HepG2 (cell line): Measurements from ENCODE around the gene TCTN2. TPM values are rescaled to one million over a fixed set of nuclear protein-coding genes. Genes with fewer than 3 reads are reported as not detected.

Experiments
- GATAD1 ChIP-seq: IDR thresholded peaks from 2 replicates; pipeline ENCODE4 v1.6.1; 2016; ENCODE audit warnings: missing genetic modification reagents, missing compliant biosample characterization
- HMG20B ChIP-seq: conservative IDR thresholded peaks from 2 replicates; pipeline ENCODE4 v1.6.1; 2016; ENCODE audit warnings: missing genetic modification reagents, missing compliant biosample characterization
- HOXA3 ChIP-seq: sonication (generic); formaldehyde crosslinking; IDR thresholded peaks from 2 replicates; pipeline ENCODE4 v1.5.0; 2020; ENCODE audit warnings: missing genetic modification reagents
- KLF12 ChIP-seq: sonication (generic); formaldehyde crosslinking; IDR thresholded peaks from 2 replicates; pipeline ENCODE4 v1.4.0; 2020; ENCODE audit warnings: missing genetic modification reagents, borderline replicate concordance
- NFYB ChIP-seq: sonication (generic); formaldehyde crosslinking; IDR thresholded peaks from 2 replicates; pipeline ENCODE4 v1.4.0; 2020; ENCODE audit warnings: missing genetic modification reagents
- RBM39 ChIP-seq: fragments of 200-400 bp; formaldehyde crosslinking; IDR thresholded peaks from one replicate; pipeline ENCODE4 v1.6.1; 2018; ENCODE audit warnings: antibody characterized with exemption, mild to moderate bottlenecking, low read depth, low read length; ENCODE audit not compliant: poor library complexity, severe bottlenecking
- SIN3B ChIP-seq: fragments of 150-350 bp; IDR thresholded peaks from 2 replicates; pipeline ENCODE4 v1.6.1; 2014; ENCODE audit warnings: low read length
- SPEN ChIP-seq: sonication (generic); formaldehyde crosslinking; IDR thresholded peaks from 2 replicates; pipeline ENCODE4 v1.5.1; 2020; ENCODE audit warnings: low read depth, mild to moderate bottlenecking, missing genetic modification reagents
- YY1 ChIP-seq: IDR thresholded peaks from 2 replicates; pipeline ENCODE4 v1.6.1; 2011; ENCODE audit warnings: low read length, low read depth, moderate library complexity, mild to moderate bottlenecking; ENCODE audit not compliant: insufficient read depth, insufficient replicate concordance
- polyA plus RNA-seq, 8 experiments: library from polyadenylated mRNA; depleted of rRNA in 3 of 8; stranded (reverse) in 7 of 8; unstranded in 1 of 8; fragments of >200 nt; fragmentation: Illumina TruSeq in 4 of 8; extraction: Trizol in 4 of 8; gene quantifications; 2 replicates each; pipeline versions ENCODE4 v1.2.1 to v1.2.3, GENCODE V29; 2011 to 2016; ENCODE audit warnings: low read depth in 4 of 8, missing spikeins in 1 of 8, mixed read lengths in 1 of 8; ENCODE audit not compliant: insufficient read depth in 1 of 8
- total RNA-seq, 5 experiments: library from RNA; depleted of rRNA; stranded (reverse); fragments of >200 nt; fragmentation: Illumina TruSeq; extraction: Trizol; gene quantifications; 2 replicates each; pipeline ENCODE4 v1.2.3, GENCODE V29; 2016; ENCODE audit warnings: low read depth in 1 of 5
- TF ChIP-seq, protein P1 (sequence below): IDR thresholded peaks from 2 replicates; pipeline ENCODE4 v1.6.1; 2016; ENCODE audit warnings: missing compliant biosample characterization, missing genetic modification reagents, borderline replicate concordance
- TF ChIP-seq, protein P2 (sequence below): IDR thresholded peaks from 2 replicates; pipeline ENCODE4 v1.6.1; 2016; ENCODE audit warnings: mild to moderate bottlenecking
- TF ChIP-seq, protein P3 (sequence below): sonication (generic); formaldehyde crosslinking; IDR thresholded peaks from 2 replicates; pipeline ENCODE4 v1.4.0; 2020; ENCODE audit warnings: missing genetic modification reagents, mild to moderate bottlenecking, borderline replicate concordance
- TF ChIP-seq, protein P4 (sequence below): sonication (generic); formaldehyde crosslinking; IDR thresholded peaks from 2 replicates; pipeline ENCODE4 v1.9.0; 2022; ENCODE audit warnings: missing genetic modification reagents, mild to moderate bottlenecking, borderline replicate concordance
- TF ChIP-seq, protein P5 (sequence below): sonication (generic); formaldehyde crosslinking; IDR thresholded peaks from 2 replicates; pipeline ENCODE4 v1.8.0; 2022; ENCODE audit warnings: missing genetic modification reagents, mild to moderate bottlenecking, inconsistent platforms, borderline replicate concordance
- TF ChIP-seq, protein P6 (sequence below): sonication (generic); formaldehyde crosslinking; IDR thresholded peaks from 2 replicates; pipeline ENCODE4 v1.8.1; 2022; ENCODE audit warnings: low read depth, mild to moderate bottlenecking, missing genetic modification reagents

The TCTN2 gene
- total and polyA plus RNA-seq, 2 of the 13 experiments (the other 11 are each of a cell fraction or from before 2014, with no cell fraction given), result 5.0 to 8.1 TPM

DNA sequence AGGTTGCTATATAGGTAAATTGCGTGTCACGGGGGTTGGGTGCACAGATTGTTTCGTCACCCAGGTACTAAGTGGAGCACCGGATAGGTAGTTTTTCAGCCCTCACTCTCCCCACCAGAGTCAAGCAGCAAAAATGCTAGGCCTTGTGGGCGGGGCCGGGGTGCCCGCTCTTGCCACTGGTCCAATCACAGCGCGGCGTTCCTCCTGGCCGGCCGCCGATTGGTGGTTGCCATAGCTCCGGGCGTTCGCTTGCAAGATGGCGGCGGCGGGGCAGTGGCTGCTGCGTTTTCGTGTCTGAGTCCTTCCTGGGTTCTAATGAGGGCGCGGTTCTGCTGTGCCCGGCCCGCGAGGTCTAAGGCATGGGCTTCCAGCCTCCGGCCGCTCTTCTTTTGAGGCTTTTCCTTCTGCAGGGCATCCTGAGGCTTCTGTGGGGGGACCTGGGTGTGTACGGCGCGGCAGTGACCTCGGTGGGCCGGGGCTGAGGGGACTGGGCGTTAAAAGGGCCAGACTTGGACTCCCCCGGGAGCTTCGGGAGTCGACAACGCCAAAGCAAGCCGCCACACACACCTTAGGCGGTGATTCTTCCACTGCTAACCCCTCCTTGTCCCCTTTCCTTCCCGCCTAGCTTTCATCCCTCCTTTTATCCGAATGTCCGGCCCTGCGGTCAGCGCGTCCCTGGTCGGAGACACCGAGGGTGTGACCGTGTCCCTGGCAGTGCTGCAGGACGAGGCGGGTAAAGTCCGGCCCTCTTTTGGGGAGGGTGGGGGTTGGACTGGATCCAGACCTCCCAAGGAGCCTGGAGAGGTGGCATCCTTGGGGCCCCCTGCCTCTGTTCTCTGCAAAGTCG lies at the start of gene TCTN2 (continued):
- TF ChIP-seq RBM39, result peak; percentile 23
- TF ChIP-seq, protein P1, sequence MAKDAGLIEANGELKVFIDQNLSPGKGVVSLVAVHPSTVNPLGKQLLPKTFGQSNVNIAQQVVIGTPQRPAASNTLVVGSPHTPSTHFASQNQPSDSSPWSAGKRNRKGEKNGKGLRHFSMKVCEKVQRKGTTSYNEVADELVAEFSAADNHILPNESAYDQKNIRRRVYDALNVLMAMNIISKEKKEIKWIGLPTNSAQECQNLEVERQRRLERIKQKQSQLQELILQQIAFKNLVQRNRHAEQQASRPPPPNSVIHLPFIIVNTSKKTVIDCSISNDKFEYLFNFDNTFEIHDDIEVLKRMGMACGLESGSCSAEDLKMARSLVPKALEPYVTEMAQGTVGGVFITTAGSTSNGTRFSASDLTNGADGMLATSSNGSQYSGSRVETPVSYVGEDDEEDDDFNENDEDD (CRISPR knock-in tag), result peak; percentile 82
- TF ChIP-seq, protein P2, sequence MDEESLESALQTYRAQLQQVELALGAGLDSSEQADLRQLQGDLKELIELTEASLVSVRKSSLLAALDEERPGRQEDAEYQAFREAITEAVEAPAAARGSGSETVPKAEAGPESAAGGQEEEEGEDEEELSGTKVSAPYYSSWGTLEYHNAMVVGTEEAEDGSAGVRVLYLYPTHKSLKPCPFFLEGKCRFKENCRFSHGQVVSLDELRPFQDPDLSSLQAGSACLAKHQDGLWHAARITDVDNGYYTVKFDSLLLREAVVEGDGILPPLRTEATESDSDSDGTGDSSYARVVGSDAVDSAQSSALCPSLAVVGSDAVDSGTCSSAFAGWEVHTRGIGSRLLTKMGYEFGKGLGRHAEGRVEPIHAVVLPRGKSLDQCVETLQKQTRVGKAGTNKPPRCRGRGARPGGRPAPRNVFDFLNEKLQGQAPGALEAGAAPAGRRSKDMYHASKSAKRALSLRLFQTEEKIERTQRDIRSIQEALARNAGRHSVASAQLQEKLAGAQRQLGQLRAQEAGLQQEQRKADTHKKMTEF (CRISPR knock-in tag), result no peak
- peak; percentile 51; the same call in 1 of the 2 replicates for TF ChIP-seq KLF12 (CRISPR knock-in tag)
- peak; percentile 93 for TF ChIP-seq NFYB (CRISPR knock-in tag)
- TF ChIP-seq, protein P3, sequence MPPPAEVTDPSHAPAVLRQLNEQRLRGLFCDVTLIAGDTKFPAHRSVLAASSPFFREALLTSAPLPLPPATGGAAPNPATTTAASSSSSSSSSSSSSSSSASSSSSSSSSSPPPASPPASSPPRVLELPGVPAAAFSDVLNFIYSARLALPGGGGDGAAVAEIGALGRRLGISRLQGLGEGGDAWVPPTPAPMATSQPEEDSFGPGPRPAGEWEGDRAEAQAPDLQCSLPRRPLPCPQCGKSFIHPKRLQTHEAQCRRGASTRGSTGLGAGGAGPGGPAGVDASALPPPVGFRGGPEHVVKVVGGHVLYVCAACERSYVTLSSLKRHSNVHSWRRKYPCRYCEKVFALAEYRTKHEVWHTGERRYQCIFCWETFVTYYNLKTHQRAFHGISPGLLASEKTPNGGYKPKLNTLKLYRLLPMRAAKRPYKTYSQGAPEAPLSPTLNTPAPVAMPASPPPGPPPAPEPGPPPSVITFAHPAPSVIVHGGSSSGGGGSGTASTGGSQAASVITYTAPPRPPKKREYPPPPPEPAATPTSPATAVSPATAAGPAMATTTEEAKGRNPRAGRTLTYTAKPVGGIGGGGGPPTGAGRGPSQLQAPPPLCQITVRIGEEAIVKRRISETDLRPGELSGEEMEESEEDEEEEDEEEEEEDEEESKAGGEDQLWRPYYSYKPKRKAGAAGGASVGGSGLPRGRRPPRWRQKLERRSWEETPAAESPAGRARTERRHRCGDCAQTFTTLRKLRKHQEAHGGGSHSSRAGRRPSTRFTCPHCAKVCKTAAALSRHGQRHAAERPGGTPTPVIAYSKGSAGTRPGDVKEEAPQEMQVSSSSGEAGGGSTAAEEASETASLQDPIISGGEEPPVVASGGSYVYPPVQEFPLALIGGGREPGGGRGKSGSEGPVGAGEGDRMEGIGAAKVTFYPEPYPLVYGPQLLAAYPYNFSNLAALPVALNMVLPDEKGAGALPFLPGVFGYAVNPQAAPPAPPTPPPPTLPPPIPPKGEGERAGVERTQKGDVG (CRISPR knock-in tag), result no peak
- TF ChIP-seq, protein P4, sequence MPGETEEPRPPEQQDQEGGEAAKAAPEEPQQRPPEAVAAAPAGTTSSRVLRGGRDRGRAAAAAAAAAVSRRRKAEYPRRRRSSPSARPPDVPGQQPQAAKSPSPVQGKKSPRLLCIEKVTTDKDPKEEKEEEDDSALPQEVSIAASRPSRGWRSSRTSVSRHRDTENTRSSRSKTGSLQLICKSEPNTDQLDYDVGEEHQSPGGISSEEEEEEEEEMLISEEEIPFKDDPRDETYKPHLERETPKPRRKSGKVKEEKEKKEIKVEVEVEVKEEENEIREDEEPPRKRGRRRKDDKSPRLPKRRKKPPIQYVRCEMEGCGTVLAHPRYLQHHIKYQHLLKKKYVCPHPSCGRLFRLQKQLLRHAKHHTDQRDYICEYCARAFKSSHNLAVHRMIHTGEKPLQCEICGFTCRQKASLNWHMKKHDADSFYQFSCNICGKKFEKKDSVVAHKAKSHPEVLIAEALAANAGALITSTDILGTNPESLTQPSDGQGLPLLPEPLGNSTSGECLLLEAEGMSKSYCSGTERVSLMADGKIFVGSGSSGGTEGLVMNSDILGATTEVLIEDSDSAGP, result peak; percentile 73; the same call in 1 of the 2 replicates
- TF ChIP-seq, protein P5, sequence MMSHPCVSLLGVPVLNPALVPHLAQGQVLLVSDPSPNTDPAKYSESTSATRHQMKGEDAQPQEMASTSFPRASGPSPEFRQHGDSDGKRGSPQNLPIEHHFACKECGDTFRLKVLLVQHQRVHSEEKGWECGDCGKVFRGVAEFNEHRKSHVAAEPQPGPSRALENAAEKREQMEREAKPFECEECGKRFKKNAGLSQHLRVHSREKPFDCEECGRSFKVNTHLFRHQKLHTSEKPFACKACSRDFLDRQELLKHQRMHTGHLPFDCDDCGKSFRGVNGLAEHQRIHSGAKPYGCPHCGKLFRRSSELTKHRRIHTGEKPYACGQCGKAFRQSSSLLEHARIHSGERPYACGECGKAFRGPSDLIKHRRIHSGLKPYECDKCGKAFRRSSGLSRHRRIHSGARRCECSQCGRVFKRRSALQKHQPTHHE (CRISPR knock-in tag), result peak; percentile 55; the same call in 1 of the 2 replicates
- TF ChIP-seq, protein P6, sequence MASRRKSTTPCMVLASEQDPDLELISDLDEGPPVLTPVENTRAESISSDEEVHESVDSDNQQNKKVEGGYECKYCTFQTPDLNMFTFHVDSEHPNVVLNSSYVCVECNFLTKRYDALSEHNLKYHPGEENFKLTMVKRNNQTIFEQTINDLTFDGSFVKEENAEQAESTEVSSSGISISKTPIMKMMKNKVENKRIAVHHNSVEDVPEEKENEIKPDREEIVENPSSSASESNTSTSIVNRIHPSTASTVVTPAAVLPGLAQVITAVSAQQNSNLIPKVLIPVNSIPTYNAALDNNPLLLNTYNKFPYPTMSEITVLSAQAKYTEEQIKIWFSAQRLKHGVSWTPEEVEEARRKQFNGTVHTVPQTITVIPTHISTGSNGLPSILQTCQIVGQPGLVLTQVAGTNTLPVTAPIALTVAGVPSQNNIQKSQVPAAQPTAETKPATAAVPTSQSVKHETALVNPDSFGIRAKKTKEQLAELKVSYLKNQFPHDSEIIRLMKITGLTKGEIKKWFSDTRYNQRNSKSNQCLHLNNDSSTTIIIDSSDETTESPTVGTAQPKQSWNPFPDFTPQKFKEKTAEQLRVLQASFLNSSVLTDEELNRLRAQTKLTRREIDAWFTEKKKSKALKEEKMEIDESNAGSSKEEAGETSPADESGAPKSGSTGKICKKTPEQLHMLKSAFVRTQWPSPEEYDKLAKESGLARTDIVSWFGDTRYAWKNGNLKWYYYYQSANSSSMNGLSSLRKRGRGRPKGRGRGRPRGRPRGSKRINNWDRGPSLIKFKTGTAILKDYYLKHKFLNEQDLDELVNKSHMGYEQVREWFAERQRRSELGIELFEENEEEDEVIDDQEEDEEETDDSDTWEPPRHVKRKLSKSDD, result peak; percentile 84
- no peak for TF ChIP-seq HMG20B (CRISPR knock-in tag)
- peak; percentile 97 for TF ChIP-seq YY1
- TF ChIP-seq HOXA3 (CRISPR knock-in tag), result peak; percentile 96
- TF ChIP-seq SIN3B, result peak; percentile 91
- 0 out of 2 replicates have a peak, but pooled peaks have one; percentile 19 for TF ChIP-seq SPEN (CRISPR knock-in tag)
- peak; percentile 92 for TF ChIP-seq GATAD1
